HG03280 (cell line): Measurements from ENCODE around the gene PAX5.
"Not testable (repeated sequence)": the region's sequence is repeated elsewhere in the genome, so short reads cannot be mapped to it uniquely, and the experiment has no call there.

Experiments
- ATAC-seq: cut with Tn5 transposase; IDR thresholded peaks from one replicate; pipeline ENCODE4 v1.9.1; 2021; ENCODE audit warnings: mild to moderate bottlenecking, moderate library complexity; ENCODE audit not compliant: unreplicated experiment

The PAX5 gene

GRCh38 chr9:36882594-36882993 is 151.5 kb downstream of the PAX5 start:
- no peak for ATAC-seq

GRCh38 chr9:36881743-36882441 is 152.2 kb downstream of the PAX5 start:
- ATAC-seq, result no peak

DNA sequence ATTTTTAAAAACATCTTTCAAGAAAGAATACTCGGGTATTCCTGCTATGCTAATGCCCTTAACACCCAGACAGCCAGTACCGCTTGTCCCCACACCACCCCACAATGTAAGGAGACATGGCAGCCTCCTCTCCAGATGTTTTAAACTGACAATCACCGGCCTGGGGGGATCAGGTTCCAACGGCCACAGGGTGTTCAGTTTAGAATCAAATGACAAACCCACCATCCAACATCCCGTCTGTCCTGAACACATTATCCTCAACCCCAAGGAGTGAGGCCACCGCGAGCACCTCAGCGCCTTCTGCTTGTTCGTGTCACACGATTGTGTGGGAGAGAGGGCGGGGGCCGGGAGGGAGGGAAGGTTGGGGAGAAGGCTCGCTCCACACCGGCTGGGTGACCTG is 152.8 kb downstream of the PAX5 start:
- no peak for ATAC-seq

DNA sequence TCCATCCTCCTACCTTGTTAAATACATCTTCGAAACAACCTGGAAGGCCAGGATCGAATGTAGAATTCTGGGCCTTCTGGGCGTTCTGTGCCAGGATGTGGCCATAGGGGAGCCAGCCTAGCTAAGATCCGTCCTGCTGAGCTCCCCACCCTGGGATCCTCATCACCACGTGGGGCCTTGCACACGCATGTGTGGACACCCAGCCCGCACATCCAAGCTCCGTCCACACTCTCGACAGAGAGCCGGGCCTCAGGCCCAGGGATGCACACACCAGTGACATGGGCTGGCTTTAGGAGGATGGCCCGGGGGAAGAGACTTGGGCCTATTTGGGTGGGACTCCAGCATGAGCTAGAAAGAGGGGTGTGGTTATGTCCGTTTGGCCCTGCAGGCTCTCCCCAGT is 154.0 kb downstream of the PAX5 start:
- ATAC-seq, result no peak

DNA sequence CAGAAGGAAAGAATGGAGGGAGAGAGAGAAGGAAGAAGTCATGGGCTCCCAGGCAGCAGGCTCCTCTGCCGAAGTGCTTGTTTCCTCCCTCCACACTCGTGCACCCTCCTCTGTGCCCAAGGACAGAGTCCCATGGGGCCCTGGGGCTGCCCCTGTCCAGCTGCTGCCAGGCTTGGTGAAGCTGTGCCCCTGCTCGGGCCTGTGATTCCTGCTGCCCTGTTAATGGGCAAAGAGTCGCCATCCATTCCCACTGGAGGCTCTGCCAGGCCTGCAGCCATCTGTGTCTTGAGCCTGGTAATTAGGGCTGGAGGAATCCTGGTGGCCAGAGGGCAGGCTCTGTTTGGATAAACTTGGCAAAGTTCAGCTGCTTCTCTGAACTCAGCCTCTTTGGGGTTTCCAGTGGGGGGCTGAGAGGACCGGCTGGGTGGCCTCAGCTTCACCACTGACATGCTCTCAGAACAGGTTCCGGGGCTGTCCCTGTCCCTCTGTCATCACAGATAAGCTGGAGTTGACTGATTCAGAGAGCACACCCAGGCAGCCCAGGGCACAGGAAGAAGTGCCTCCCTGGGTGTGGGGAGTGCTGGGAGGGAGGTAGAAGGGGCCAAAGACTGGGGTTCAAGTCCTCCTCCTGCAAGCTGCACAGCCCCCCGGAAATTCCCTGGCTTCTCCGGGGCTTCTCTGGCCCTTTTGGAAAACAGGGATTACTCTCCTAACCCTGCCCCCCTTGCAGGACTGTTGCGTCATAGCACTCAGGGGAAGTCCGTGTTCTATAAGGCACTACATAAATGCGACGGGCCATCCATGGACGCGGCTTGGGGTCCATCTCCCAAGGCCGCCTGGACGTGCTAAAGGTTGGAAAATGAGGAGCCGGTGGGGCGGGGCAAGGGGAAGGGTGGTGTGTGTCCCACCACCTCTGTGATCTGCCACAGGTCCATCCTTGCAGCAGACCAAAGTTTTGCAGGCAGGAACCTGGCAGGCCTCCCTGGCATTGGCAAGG is 154.8 kb downstream of the PAX5 start:
- ATAC-seq, result peak; percentile 65

- no peak for ATAC-seq
Measured at GRCh38 chr9:36877239-36877638, 156.8 kb downstream of the PAX5 start.

DNA sequence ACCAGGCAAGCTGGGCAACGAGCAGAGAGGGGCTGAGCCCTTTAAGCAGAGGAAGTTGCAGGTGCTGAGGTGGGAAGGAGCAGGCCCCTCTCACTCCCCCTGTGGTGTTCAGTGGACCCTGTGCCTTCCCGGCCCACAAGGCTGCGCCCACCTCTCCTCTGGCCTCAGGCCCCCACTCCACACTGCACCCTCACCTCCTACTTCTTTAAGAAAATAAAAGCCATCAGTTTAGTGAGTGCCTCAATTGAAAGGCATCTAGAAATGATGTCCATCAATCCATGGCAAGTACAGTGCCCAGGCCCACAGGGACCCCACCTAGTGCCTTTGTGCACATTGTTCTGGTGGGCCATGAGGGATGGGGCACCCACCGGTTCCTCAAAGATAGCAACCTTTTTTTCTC is 158.0 kb downstream of the PAX5 start:
- no peak for ATAC-seq

GRCh38 chr9:36874921-36875320 is 159.1 kb downstream of the PAX5 start:
- ATAC-seq, result no peak

- no peak for ATAC-seq
Measured at GRCh38 chr9:36874261-36874660, 159.8 kb downstream of the PAX5 start.

- ATAC-seq, result no peak
Measured at GRCh38 chr9:36873247-36873875, 160.7 kb downstream of the PAX5 start.

DNA sequence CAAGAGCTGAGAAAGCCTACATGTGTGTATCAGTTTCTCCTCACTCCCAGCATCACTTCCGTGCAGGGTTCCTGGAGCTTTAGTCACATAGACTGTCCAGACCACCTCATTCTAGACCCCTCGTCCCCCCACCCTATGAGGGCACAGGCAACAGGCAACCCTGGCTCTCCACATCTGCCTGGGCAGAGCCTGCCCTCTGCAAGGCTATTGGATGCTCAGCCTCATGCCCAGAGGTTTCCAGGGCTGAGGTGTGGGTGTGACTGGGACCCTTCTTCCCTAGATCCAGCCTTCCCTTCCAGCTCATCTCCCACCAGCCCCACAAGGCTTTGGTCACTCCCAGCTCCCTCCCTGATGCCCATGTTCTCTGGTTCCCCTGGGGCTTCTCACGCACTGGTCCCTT is 161.4 kb downstream of the PAX5 start:
- no peak for ATAC-seq

DNA sequence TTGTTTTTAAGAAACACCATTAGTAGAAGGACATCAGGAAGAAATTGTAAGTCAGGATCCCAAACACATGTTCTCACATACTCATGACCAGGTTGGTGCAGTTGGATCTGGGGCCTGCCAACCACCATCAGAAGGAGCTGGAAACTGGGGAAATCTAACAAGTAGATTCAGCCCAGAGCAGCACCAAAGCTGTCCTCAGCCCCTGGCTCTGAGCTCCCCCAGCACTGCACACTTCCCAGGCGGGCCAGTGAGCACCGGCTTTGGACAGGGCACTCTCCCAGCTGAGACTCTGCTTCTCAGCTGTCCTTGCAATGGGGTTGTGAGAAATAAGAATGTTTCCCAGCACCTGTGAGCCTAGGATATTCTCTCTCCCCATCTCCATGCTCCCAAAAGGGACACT is 162.5 kb downstream of the PAX5 start:
- no peak for ATAC-seq

DNA sequence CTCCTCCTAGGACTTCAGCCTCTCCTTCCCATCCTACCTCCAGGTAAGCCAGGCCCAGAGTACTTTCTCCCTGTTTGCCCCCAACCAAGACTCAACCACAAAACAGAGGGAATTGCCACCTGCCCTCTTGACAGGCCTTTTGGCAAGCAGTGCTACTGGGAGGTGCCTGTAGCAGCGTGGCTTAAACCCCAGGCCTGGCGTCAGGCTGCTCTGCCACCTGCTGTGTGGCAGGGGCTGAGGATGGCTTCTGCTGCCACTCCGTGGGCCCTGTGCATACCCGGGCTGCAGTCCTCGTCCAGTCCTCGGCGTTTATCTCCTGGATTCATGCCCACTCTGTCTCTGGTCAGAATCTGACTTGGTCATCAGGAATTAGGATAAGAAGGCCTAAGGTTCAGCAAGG is 163.1 kb downstream of the PAX5 start:
- no peak for ATAC-seq

DNA sequence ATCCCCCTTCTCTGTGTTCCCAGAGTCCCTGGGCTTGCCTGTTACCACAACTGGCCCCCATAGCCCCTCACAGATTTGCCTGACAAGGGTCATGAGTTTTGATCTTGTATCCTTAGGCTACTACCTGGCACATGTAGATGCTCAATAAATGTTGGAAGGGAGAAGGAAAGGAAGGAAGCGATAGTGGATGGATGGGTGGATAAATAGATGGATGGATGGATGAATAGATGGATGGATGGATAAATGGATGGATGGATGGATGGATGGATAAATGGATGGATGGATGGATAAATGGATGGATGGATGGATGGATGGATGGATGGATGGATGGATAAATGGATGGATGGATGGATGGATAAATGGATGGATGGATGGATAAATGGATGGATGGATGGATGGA is 164.5 kb downstream of the PAX5 start:
- ATAC-seq, result not testable (repeated sequence)

GRCh38 chr9:36868586-36869282 is 165.3 kb downstream of the PAX5 start:
- no peak for ATAC-seq

DNA sequence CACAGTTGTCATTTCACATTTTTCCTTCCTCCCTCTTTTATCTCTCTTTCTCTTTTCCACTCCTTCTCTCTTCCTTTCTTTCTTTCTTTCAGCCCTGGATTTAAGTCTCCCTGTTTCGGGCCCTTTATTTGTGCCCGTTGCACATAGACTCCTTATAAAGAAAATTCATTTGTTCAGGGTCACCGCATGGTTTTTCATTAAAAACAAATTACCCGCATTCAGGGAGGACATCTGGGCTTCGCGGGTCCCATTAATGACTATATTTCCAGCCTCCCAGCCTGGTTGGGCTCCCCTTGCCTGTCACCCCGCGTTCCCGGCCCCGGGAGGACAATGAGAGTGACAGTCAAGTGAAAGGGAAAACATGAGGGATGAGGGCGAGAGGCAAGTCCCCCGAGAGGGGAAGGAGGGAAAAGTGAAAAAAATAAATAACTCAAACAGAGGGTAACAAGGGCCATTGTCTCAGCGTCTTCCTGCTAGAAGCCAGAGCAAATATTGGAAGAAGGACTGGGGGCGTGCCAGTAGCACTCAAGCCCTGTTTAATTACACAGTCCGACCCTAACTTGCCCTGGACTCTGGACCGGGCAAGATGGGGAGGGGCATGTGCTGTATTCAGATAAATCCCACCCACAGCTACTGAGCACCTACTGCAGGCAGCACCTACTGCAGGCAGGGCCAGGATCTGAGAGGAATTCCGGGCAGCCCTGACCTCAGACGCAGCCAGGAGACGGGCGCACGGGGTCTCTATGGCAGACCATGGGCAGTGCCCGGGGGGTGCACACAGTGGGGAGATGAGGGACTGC is 166.2 kb downstream of the PAX5 start:
- no peak for ATAC-seq

DNA sequence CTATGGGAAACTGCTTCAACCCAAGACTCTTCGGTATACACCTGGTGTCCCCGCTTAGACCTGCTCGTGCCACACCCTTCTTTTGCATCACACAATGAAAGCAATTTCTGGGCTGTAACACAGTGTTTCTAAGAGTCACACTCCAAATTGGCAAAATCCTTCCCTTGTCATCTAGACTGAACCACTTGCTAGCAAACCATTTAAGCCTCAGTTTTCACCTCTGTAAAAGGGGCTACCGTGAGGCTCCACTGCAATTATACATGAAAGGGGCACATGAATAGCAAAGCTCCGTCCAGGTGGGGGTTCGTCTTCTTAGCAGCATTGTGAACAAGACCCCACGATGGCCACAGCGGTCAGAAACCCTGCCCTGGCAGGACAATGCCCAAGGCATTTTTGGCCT is 166.8 kb downstream of the PAX5 start:
- ATAC-seq, result no peak

DNA sequence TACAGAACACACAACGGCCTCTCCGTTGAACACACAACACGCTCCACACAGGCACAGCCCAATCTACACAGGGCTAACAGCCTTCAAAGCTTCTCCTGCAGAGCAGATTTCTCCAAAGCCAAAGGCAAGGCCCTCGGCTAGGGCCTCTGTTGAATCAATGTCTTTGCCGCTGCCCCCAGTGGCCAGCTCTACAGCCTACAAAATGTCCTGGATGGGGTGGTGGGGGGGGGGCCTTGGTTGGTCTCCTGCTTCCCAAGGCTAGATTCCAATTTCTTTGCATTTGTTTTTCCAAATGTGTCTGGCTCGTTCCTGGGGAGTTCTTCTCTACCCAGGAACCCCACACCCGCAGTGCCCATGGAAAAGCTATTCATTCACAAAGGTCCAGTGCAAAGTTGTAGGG is 167.2 kb downstream of the PAX5 start:
- no peak for ATAC-seq

- ATAC-seq, result no peak
Measured at GRCh38 chr9:36865731-36866635, 168.1 kb downstream of the PAX5 start.
